ENCODE measurements around the gene FGF11. TPM values are rescaled to one million over a fixed set of nuclear protein-coding genes. Genes with fewer than 3 reads are reported as not detected.

The FGF11 gene
- total and polyA plus RNA-seq, 2 of the 13 experiments (the other 11 are each of a cell fraction or from before 2014, with no cell fraction given) = 0.20 to 7.6 TPM

DNA sequence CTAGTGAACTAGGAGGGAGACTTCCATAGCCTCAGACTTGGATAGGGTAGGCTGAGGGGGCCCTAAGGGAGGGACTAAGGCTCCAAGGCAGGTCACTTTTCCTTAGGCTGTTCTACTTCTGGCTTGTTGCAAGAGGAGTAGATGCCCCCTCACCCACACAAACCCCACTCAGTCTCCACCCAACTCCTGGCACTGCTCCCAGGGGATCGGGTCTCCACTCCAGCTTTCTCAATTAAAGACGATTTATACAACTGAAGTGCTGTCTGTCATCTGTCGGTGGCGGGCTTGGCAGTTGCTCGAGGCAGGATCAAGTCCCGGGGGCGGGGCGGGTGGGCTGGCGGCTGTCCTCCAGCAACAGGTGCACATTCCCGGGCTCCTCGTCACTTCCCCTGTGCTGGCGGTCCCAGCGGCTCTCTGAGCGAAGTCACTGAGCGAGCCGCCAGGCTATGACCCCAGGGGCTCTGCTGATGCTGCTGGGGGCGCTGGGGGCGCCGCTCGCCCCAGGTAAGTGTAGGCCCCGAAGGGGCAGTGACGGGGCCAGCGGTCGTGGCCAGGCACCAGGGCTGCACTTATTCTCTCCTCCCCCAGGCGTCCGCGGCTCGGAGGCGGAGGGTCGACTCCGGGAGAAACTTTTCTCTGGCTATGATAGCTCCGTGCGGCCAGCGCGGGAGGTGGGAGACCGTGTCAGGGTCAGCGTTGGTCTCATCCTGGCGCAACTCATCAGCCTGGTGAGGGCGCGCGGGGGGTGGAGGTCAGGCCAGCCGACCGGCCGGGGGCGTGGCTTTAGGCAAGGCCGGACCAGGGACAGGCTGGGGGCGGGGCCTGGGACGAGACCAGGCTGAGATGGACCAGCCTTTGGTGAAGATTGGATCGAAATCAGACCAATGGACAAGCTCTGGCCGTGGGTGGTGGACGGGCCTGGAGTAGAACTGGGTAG, 5.6 kb downstream of the FGF11 start, which contains the start of gene CHRNB1 (continued):
- TF ChIP-seq ARID2 (CRISPR knock-in tag; IDR thresholded peaks at IDR 0.05; ENCODE audit: borderline replicate concordance) (no peak), POLR2A (IDR thresholded peaks at IDR 0.05; ENCODE audit: insufficient read depth in 1 of 2, low read depth in 2 of 2, low read length in 2 of 2) (peak in 1 of 2 experiments; percentile 76; a peak in 2 of 4 replicates), ZNF34 (CRISPR knock-in tag; IDR thresholded peaks at IDR 0.05; ENCODE audit: borderline replicate concordance) (0 out of 2 replicates have a peak, but pooled peaks have one; percentile 53), CREB3 (CRISPR knock-in tag; IDR thresholded peaks at IDR 0.05) (no peak), KAT8 (CRISPR knock-in tag; IDR thresholded peaks at IDR 0.05) (peak; percentile 46; the same call in 1 of the 2 replicates), ZNF317 (CRISPR knock-in tag; IDR thresholded peaks at IDR 0.05) (peak; percentile 65; the same call in 1 of the 2 replicates), ZZZ3 (CRISPR knock-in tag; IDR thresholded peaks at IDR 0.05; ENCODE audit: borderline replicate concordance) (0 out of 2 replicates have a peak, but pooled peaks have one; percentile 36), RORA (CRISPR knock-in tag; IDR thresholded peaks at IDR 0.05) (no peak), SMAD9 (CRISPR knock-in tag; IDR thresholded peaks at IDR 0.05) (no peak), ZNF605 (CRISPR knock-in tag; IDR thresholded peaks at IDR 0.05) (peak; percentile 54; the same call in 1 of the 2 replicates), ZNF749 (CRISPR knock-in tag; IDR thresholded peaks at IDR 0.05; ENCODE audit: borderline replicate concordance) (0 out of 2 replicates have a peak, but pooled peaks have one; percentile 49), GATAD2A (CRISPR knock-in tag; IDR thresholded peaks at IDR 0.05) (peak; percentile 58), ZFX (CRISPR knock-in tag; IDR thresholded peaks at IDR 0.05; ENCODE audit: low read depth) (peak; percentile 87), ZNF563 (CRISPR knock-in tag; IDR thresholded peaks at IDR 0.05) (peak; percentile 63), TBL1XR1 (IDR thresholded peaks at IDR 0.05; ENCODE audit: borderline replicate concordance, low read length, partially characterized antibody) (peak; percentile 48), SAFB2 (CRISPR knock-in tag; IDR thresholded peaks at IDR 0.05; ENCODE audit: borderline replicate concordance, low read depth) (no peak), GTF3A (CRISPR knock-in tag; conservative IDR thresholded peaks at IDR 0.05) (0 out of 2 replicates have a peak, but pooled peaks have one; percentile 52), KLF6 (CRISPR knock-in tag; IDR thresholded peaks at IDR 0.05) (0 out of 2 replicates have a peak, but pooled peaks have one; percentile 58)
- TF ChIP-seq, protein P1, sequence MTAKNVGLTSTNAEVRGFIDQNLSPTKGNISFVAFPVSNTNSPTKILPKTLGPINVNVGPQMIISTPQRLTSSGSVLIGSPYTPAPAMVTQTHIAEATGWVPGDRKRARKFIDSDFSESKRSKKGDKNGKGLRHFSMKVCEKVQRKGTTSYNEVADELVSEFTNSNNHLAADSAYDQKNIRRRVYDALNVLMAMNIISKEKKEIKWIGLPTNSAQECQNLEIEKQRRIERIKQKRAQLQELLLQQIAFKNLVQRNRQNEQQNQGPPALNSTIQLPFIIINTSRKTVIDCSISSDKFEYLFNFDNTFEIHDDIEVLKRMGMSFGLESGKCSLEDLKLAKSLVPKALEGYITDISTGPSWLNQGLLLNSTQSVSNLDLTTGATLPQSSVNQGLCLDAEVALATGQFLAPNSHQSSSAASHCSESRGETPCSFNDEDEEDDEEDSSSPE (CRISPR knock-in tag; IDR thresholded peaks at IDR 0.05) = peak; percentile 50; the same call in 1 of the 2 replicates
- TF ChIP-seq, protein P2, sequence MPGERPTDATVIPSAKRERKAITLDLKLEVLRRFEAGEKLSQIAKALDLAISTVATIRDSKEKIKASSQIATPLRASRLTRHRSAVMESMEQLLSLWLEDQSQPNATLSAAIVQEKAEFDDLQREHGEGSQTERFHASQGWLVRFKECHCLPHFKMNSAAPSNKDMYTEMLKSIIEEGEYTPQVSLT (CRISPR knock-in tag; IDR thresholded peaks at IDR 0.05; ENCODE audit: borderline replicate concordance, low read depth) = peak; percentile 48; the same call in 1 of the 2 replicates
- TF ChIP-seq, protein P3, sequence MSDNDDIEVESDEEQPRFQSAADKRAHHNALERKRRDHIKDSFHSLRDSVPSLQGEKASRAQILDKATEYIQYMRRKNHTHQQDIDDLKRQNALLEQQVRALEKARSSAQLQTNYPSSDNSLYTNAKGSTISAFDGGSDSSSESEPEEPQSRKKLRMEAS (IDR thresholded peaks at IDR 0.05) = peak; percentile 71
- TF ChIP-seq, protein P4, sequence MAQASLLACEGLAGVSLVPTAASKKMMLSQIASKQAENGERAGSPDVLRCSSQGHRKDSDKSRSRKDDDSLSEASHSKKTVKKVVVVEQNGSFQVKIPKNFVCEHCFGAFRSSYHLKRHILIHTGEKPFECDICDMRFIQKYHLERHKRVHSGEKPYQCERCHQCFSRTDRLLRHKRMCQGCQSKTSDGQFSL (CRISPR knock-in tag; IDR thresholded peaks at IDR 0.05) = no peak
- TF ChIP-seq, protein P5, sequence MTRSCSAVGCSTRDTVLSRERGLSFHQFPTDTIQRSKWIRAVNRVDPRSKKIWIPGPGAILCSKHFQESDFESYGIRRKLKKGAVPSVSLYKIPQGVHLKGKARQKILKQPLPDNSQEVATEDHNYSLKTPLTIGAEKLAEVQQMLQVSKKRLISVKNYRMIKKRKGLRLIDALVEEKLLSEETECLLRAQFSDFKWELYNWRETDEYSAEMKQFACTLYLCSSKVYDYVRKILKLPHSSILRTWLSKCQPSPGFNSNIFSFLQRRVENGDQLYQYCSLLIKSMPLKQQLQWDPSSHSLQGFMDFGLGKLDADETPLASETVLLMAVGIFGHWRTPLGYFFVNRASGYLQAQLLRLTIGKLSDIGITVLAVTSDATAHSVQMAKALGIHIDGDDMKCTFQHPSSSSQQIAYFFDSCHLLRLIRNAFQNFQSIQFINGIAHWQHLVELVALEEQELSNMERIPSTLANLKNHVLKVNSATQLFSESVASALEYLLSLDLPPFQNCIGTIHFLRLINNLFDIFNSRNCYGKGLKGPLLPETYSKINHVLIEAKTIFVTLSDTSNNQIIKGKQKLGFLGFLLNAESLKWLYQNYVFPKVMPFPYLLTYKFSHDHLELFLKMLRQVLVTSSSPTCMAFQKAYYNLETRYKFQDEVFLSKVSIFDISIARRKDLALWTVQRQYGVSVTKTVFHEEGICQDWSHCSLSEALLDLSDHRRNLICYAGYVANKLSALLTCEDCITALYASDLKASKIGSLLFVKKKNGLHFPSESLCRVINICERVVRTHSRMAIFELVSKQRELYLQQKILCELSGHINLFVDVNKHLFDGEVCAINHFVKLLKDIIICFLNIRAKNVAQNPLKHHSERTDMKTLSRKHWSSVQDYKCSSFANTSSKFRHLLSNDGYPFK (CRISPR knock-in tag; IDR thresholded peaks at IDR 0.05; ENCODE audit: borderline replicate concordance) = peak; percentile 77; the same call in 1 of the 2 replicates

Measured in HepG2 (cell line).